SK-N-SH (cell line): ENCODE measurements around the gene CHST11. TPM values are rescaled to one million over a fixed set of nuclear protein-coding genes. Genes with fewer than 3 reads are reported as not detected.

Source experiments
- CTCF ChIA-PET: fragments of 300-600, 350-600 bp; formaldehyde crosslinking; extraction: SDS; loops from one replicate; lab custom pipeline; 2021; lab: Yijun Ruan, JAX
- POLR2A ChIA-PET: fragments of 350-600 bp; sonication (Branson Sonifier 250); formaldehyde crosslinking; extraction: SDS; loops from one replicate; lab custom pipeline; 2020; ENCODE audit warnings: antibody characterized with exemption, inconsistent platforms; lab: Yijun Ruan, JAX
- DNase-seq: peaks from one replicate; pipeline ENCODE4 v3.0.0; 2012
- H2AFZ ChIP-seq: fragments of 200-600 bp; sonication (generic); 2 replicates; pipeline ENCODE4 v1.8.1; 2016; ENCODE audit warnings: antibody characterized with exemption, mild to moderate bottlenecking, low read depth
- H3F3A ChIP-seq: fragments of 200-600 bp; sonication (generic); replicated peaks from 2 replicates; pipeline ENCODE3; 2016; ENCODE audit warnings: antibody characterized with exemption, mild to moderate bottlenecking; ENCODE audit not compliant: insufficient read depth
- H3K27ac ChIP-seq, 2 experiments: fragments of 200-500 bp in 1 of 2; fragments of 200-600 bp in 1 of 2; sonication (Bioruptor generic) in 1 of 2; sonication (generic), shearing (Covaris generic) in 1 of 2; 2 replicates each; pipeline versions ENCODE4 v1.5.1 to v1.6.1; 2014 to 2016; ENCODE audit warnings: low read depth in 2 of 2, inconsistent platforms in 1 of 2, low read length in 1 of 2, mild to moderate bottlenecking in 1 of 2, mixed read lengths in 1 of 2
- H3K27me3 ChIP-seq: fragments of 200-600 bp; sonication (generic), shearing (Covaris generic); 2 replicates; pipeline ENCODE4 v1.6.1; 2016; ENCODE audit warnings: mixed run types; ENCODE audit not compliant: insufficient read depth
- H3K36me3 ChIP-seq, 2 experiments: fragments of 200-500 bp in 1 of 2; fragments of 200-600 bp in 1 of 2; sonication (Bioruptor generic) in 1 of 2; sonication (generic) in 1 of 2; replicated peaks in 1 of 2; 2 replicates each; pipeline versions ENCODE3 to v1.5.1; 2014 to 2016; ENCODE audit warnings: low read length in 1 of 2, mild to moderate bottlenecking in 1 of 2; ENCODE audit not compliant: insufficient read depth in 2 of 2, control insufficient read depth in 1 of 2
- H3K4me1 ChIP-seq, 2 experiments: fragments of 200-500 bp in 1 of 2; fragments of 200-600 bp in 1 of 2; sonication (Bioruptor generic) in 1 of 2; sonication (generic), shearing (Covaris generic) in 1 of 2; 2 replicates each; pipeline versions ENCODE4 v1.5.1 to v1.6.1; 2014 to 2016; ENCODE audit warnings: low read depth in 1 of 2, low read length in 1 of 2, mixed run types in 1 of 2; ENCODE audit not compliant: insufficient read depth in 2 of 2, control insufficient read depth in 1 of 2
- H3K4me2 ChIP-seq: fragments of 200-600 bp; sonication (generic), shearing (Covaris generic); 2 replicates; pipeline ENCODE4 v1.6.1; 2017; ENCODE audit warnings: mixed run types
- H3K4me3 ChIP-seq, 2 experiments: fragments of 200-500 bp in 1 of 2; fragments of 200-600 bp in 1 of 2; sonication (Bioruptor generic) in 1 of 2; sonication (generic), shearing (Covaris generic) in 1 of 2; 2 replicates each; pipeline versions ENCODE4 v1.5.1 to v1.8.1; 2014 to 2016; ENCODE audit warnings: low read depth in 2 of 2, inconsistent platforms in 1 of 2, low read length in 1 of 2, mild to moderate bottlenecking in 1 of 2, mixed read lengths in 1 of 2, moderate library complexity in 1 of 2
- H3K79me2 ChIP-seq: fragments of 200-600 bp; sonication (generic); 2 replicates; pipeline ENCODE4 v1.8.1; 2017; ENCODE audit warnings: mild to moderate bottlenecking; ENCODE audit not compliant: insufficient read depth
- H3K9ac ChIP-seq: fragments of 200-600 bp; sonication (generic); 2 replicates; pipeline ENCODE4 v1.6.1; 2017; ENCODE audit warnings: mixed run types
- H3K9me2 ChIP-seq: fragments of 200-600 bp; sonication (generic); 2 replicates; pipeline ENCODE4 v1.6.1; 2017; ENCODE audit warnings: mixed run types
- H3K9me3 ChIP-seq: fragments of 200-600 bp; sonication (generic); 2 replicates; pipeline ENCODE4 v1.6.1; 2017; ENCODE audit warnings: mixed run types, mild to moderate bottlenecking, moderate library complexity
- H4K20me1 ChIP-seq: fragments of 200-600 bp; sonication (generic); 2 replicates; pipeline ENCODE4 v1.6.1; 2017; ENCODE audit warnings: mild to moderate bottlenecking, mixed run types; ENCODE audit not compliant: insufficient read depth
- CTCF ChIP-seq: fragments of 200-600 bp; sonication (generic); IDR thresholded peaks from 2 replicates; pipeline ENCODE4 v1.6.1; 2017; ENCODE audit warnings: antibody characterized with exemption, mild to moderate bottlenecking, moderate library complexity
- ELF1 ChIP-seq: IDR thresholded peaks from 2 replicates; pipeline ENCODE4 v1.4.0; 2012
- EZH2phosphoT487 ChIP-seq: fragments of 200-600 bp; sonication (generic); IDR thresholded peaks from 2 replicates; pipeline ENCODE4 v1.6.1; 2017; ENCODE audit warnings: low read depth, mixed run types, mild to moderate bottlenecking, antibody characterized with exemption, moderate library complexity, borderline replicate concordance
- MEF2A ChIP-seq: IDR thresholded peaks from 2 replicates; pipeline ENCODE4 v1.4.0; 2012; ENCODE audit warnings: low read depth, borderline replicate concordance
- MXI1 ChIP-seq: IDR thresholded peaks from 2 replicates; pipeline ENCODE4 v1.6.1; 2012; ENCODE audit warnings: mild to moderate bottlenecking, low read depth, low read length, improper control_type of control experiment
- PBX3 ChIP-seq: IDR thresholded peaks from 2 replicates; pipeline ENCODE4; 2012
- POLR2AphosphoS5 ChIP-seq: IDR thresholded peaks from 2 replicates; pipeline ENCODE4 v1.6.1; 2012; ENCODE audit warnings: low read depth, low read length
- RCOR1 ChIP-seq: fragments of 150-350 bp; IDR thresholded peaks from 2 replicates; pipeline ENCODE4 v1.6.1; 2017; ENCODE audit warnings: antibody characterized with exemption, low read length
- RFX5 ChIP-seq: IDR thresholded peaks from 2 replicates; pipeline ENCODE4 v1.6.1; 2012; ENCODE audit warnings: mild to moderate bottlenecking, improper control_type of control experiment, low read length
- SMC3 ChIP-seq: IDR thresholded peaks from 2 replicates; pipeline ENCODE4 v1.6.1; 2012; ENCODE audit warnings: low read depth, low read length, improper control_type of control experiment
- TAF1 ChIP-seq: IDR thresholded peaks from 2 replicates; pipeline ENCODE4 v1.6.1; 2012; ENCODE audit warnings: low read depth, mild to moderate bottlenecking, low read length, moderate library complexity, borderline replicate concordance
- TCF12 ChIP-seq: IDR thresholded peaks from 2 replicates; pipeline ENCODE4 v1.4.0; 2012
- USF1 ChIP-seq: IDR thresholded peaks from 2 replicates; pipeline ENCODE4 v1.4.0; 2012; ENCODE audit warnings: low read depth, borderline replicate concordance
- ZBTB33 ChIP-seq: IDR thresholded peaks from 2 replicates; pipeline ENCODE4 v1.4.0; 2012; ENCODE audit warnings: low read depth, borderline replicate concordance
- WGBS: methylation state at CpG from one replicate; pipeline ENCODE4 v1.1.6; 2017; ENCODE audit warnings: low lambda C conversion rate; 5-methylcytosine and 5-hydroxymethylcytosine counted together
- polyA plus RNA-seq, 3 experiments: library from polyadenylated mRNA; depleted of rRNA; stranded (reverse); fragments of >200 nt; gene quantifications; 2 replicates each; pipeline ENCODE4 v1.2.3, GENCODE V29; 2012

Gene CHST11
- polyA plus RNA-seq, 1 of the 3 experiments (the other 2 are of a cell fraction) = 18.6 TPM

GRCh38 chr12:104615048-104615561, 158.4 kb downstream of the CHST11 start:
- Histone ChIP-seq H3K27ac (no peak overlapping the region), H3K27me3 (no peaks in the 10 kb centered on the region), H4K20me1 (no peaks in the 10 kb centered on the region), H3K36me3 (no peaks in the 10 kb centered on the region), H3K9me3 (no peaks in the 10 kb centered on the region), H3K4me1 (peaks cover 0 to 30% of the 10 kb centered on the region in 2 experiments; a peak in 2 of 4 replicates), H3K4me2 (no peak overlapping the region), H2AFZ (no peak overlapping the region), H3K9me2 (no peaks in the 10 kb centered on the region), H3K4me3 (no peak overlapping the region), H3K9ac (no peak overlapping the region), H3F3A (peaks cover under 1% of the 10 kb centered on the region), H3K79me2 (0 out of 2 replicates have a peak, but pooled peaks cover 3% of the 10 kb centered on the region)
- DNase-seq = no peak
- ChIA-PET POLR2A (no interaction called here), CTCF (interaction anchor here (1.1 kb wide), 1 partner anchor 10 kb away, joined by 3 read pairs; no protein-coding TSS in a partner anchor)
- TF ChIP-seq RFX5 = no peak
- TF ChIP-seq TAF1 = no peak
- TF ChIP-seq CTCF = no peak
- no peak for TF ChIP-seq ZBTB33
- no peak for TF ChIP-seq MEF2A
- TF ChIP-seq POLR2AphosphoS5 = no peak
- no peak for TF ChIP-seq MXI1
- TF ChIP-seq ELF1 = no peak
- 79% methylated on average over 11 of the region's 12 CpGs for WGBS

- TF ChIP-seq ELF1 = no peak
- no peak for TF ChIP-seq SMC3
- no peak for TF ChIP-seq TCF12
- no peak for TF ChIP-seq PBX3
- TF ChIP-seq RCOR1 = no peak
- TF ChIP-seq EZH2phosphoT487 = no peak
- TF ChIP-seq RFX5 = no peak
- TF ChIP-seq USF1 = no peak
- no peak for TF ChIP-seq POLR2AphosphoS5
- TF ChIP-seq CTCF = no peak
- Histone ChIP-seq H3K4me3 (no peak overlapping the region), H3K9ac (no peak overlapping the region), H3K9me2 (no peaks in the 10 kb centered on the region), H3K4me1 (peaks cover 0 to 21% of the 10 kb centered on the region in 2 experiments; a peak in 2 of 4 replicates), H3K4me2 (no peak overlapping the region), H3K9me3 (no peaks in the 10 kb centered on the region), H4K20me1 (no peaks in the 10 kb centered on the region), H2AFZ (no peak overlapping the region), H3K79me2 (0 out of 2 replicates have a peak, but pooled peaks cover 3% of the 10 kb centered on the region), H3K27ac (no peak overlapping the region), H3K36me3 (no peaks in the 10 kb centered on the region), H3K27me3 (no peaks in the 10 kb centered on the region), H3F3A (peaks cover 10% of the 10 kb centered on the region)
- no peak for DNase-seq
- CTCF ChIA-PET = interaction anchor here (1.1 kb wide), 1 partner anchor 182 kb away, joined by 4 read pairs; no protein-coding TSS in a partner anchor
- POLR2A ChIA-PET = no interaction called here
- 80% methylated on average over 5 of the region's 5 CpGs for WGBS
Observed at GRCh38 chr12:104618691-104619090, 161.9 kb downstream of the CHST11 start.
